ENCODE results near the gene PGA3.

PGA3 gene

GRCh38 chr11:61186504-61186903 is 16.8 kb upstream of the PGA3 start:
- no peak overlapping the region for H3K4me3 ChIP-seq (ENCODE audit: low read length)
- no peak for TF ChIP-seq CTCF (conservative IDR thresholded peaks at IDR 0.05; ENCODE audit: low read length)
- DNase-seq (ENCODE audit: low read depth): no peak

- no peak overlapping the region for H3K4me3 ChIP-seq (ENCODE audit: low read length)
- DNase-seq (ENCODE audit: low read depth): peak; percentile 70
- TF ChIP-seq CTCF (conservative IDR thresholded peaks at IDR 0.05; ENCODE audit: low read length): peak; percentile 96
These were observed 15.7 kb upstream of the PGA3 start for GRCh38 chr11:61187505-61188130.

GRCh38 chr11:61189933-61190332 is 13.4 kb upstream of the PGA3 start:
- TF ChIP-seq CTCF (conservative IDR thresholded peaks at IDR 0.05; ENCODE audit: low read length): no peak
- H3K4me3 ChIP-seq (ENCODE audit: low read length): no peak overlapping the region
- DNase-seq (ENCODE audit: low read depth): no peak

- H3K4me3 ChIP-seq (ENCODE audit: low read length): no peak overlapping the region
- no peak for TF ChIP-seq CTCF (conservative IDR thresholded peaks at IDR 0.05; ENCODE audit: low read length)
- no peak for DNase-seq (ENCODE audit: low read depth)
These were observed 9.7 kb upstream of the PGA3 start for GRCh38 chr11:61193596-61193995.

- H3K4me3 ChIP-seq (ENCODE audit: low read length): no peak overlapping the region
- no peak for TF ChIP-seq CTCF (conservative IDR thresholded peaks at IDR 0.05; ENCODE audit: low read length)
- DNase-seq (ENCODE audit: low read depth): no peak
These were observed 9.1 kb upstream of the PGA3 start for GRCh38 chr11:61194169-61194671.

GRCh38 chr11:61194981-61195695 is 8.2 kb upstream of the PGA3 start:
- H3K4me3 ChIP-seq (ENCODE audit: low read length): no peak overlapping the region
- TF ChIP-seq CTCF (conservative IDR thresholded peaks at IDR 0.05; ENCODE audit: low read length): no peak

GRCh38 chr11:61195719-61196118 is 7.6 kb upstream of the PGA3 start:
- no peak for DNase-seq (ENCODE audit: low read depth)

More at GRCh38 chr11:61194981-61195695, 8.2 kb upstream of the PGA3 start:
- DNase-seq (ENCODE audit: low read depth): no peak

More at GRCh38 chr11:61195719-61196118, 7.6 kb upstream of the PGA3 start:
- H3K4me3 ChIP-seq (ENCODE audit: low read length): no peak overlapping the region
- no peak for TF ChIP-seq CTCF (conservative IDR thresholded peaks at IDR 0.05; ENCODE audit: low read length)
